ENCODE results near the gene IL1RAPL2. TPM values are rescaled to one million over a fixed set of nuclear protein-coding genes. Genes with fewer than 3 reads are reported as not detected.

The IL1RAPL2 gene
- total and polyA plus RNA-seq, 10 of the 15 experiments (the other 5 are each of a cell fraction or from before 2014, with no cell fraction given) = 0.19 TPM; not detected in 9

- TF ChIP-seq ZBTB4 (CRISPR knock-in tag; IDR thresholded peaks at IDR 0.05) = no peak
- TF ChIP-seq ZNF622 (IDR thresholded peaks at IDR 0.05) = no peak
- TF ChIP-seq MYB (IDR thresholded peaks at IDR 0.05; ENCODE audit: borderline replicate concordance, low read depth, low read length) = no peak
- TF ChIP-seq ZZZ3 (IDR thresholded peaks at IDR 0.05; ENCODE audit: control insufficient read depth, insufficient read length, low read depth) = no peak
- TF ChIP-seq ATF7 (IDR thresholded peaks at IDR 0.05; ENCODE audit: low read depth) = peak; percentile 52
- no peak for TF ChIP-seq JUND (IDR thresholded peaks at IDR 0.05; ENCODE audit: low read depth, low read length)
- no peak for TF ChIP-seq MTA3 (IDR thresholded peaks at IDR 0.05; ENCODE audit: borderline replicate concordance, low read length)
- no peak for TF ChIP-seq PKNOX1 (IDR thresholded peaks at IDR 0.05)
- TF ChIP-seq, protein P1, sequence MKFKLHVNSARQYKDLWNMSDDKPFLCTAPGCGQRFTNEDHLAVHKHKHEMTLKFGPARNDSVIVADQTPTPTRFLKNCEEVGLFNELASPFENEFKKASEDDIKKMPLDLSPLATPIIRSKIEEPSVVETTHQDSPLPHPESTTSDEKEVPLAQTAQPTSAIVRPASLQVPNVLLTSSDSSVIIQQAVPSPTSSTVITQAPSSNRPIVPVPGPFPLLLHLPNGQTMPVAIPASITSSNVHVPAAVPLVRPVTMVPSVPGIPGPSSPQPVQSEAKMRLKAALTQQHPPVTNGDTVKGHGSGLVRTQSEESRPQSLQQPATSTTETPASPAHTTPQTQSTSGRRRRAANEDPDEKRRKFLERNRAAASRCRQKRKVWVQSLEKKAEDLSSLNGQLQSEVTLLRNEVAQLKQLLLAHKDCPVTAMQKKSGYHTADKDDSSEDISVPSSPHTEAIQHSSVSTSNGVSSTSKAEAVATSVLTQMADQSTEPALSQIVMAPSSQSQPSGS (IDR thresholded peaks at IDR 0.05; ENCODE audit: low read length) = no peak
- TF ChIP-seq, protein P2, sequence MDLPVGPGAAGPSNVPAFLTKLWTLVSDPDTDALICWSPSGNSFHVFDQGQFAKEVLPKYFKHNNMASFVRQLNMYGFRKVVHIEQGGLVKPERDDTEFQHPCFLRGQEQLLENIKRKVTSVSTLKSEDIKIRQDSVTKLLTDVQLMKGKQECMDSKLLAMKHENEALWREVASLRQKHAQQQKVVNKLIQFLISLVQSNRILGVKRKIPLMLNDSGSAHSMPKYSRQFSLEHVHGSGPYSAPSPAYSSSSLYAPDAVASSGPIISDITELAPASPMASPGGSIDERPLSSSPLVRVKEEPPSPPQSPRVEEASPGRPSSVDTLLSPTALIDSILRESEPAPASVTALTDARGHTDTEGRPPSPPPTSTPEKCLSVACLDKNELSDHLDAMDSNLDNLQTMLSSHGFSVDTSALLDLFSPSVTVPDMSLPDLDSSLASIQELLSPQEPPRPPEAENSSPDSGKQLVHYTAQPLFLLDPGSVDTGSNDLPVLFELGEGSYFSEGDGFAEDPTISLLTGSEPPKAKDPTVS (IDR thresholded peaks at IDR 0.05; ENCODE audit: low read depth, low read length) = no peak
- TF ChIP-seq USF1 (IDR thresholded peaks at IDR 0.05; ENCODE audit: borderline replicate concordance, extremely low read length, insufficient read depth, low read depth, low read length) = no peak
- no peak for TF ChIP-seq SMC3 (IDR thresholded peaks at IDR 0.05; ENCODE audit: borderline replicate concordance, low read length)
- TF ChIP-seq, protein P3, sequence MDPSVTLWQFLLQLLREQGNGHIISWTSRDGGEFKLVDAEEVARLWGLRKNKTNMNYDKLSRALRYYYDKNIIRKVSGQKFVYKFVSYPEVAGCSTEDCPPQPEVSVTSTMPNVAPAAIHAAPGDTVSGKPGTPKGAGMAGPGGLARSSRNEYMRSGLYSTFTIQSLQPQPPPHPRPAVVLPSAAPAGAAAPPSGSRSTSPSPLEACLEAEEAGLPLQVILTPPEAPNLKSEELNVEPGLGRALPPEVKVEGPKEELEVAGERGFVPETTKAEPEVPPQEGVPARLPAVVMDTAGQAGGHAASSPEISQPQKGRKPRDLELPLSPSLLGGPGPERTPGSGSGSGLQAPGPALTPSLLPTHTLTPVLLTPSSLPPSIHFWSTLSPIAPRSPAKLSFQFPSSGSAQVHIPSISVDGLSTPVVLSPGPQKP (IDR thresholded peaks at IDR 0.05; ENCODE audit: low read depth, low read length) = no peak
- TF ChIP-seq ZNF24 (IDR thresholded peaks at IDR 0.05) = no peak
- TF ChIP-seq GABPA (IDR thresholded peaks at IDR 0.05; ENCODE audit: low read depth) = no peak
These were observed 352.1 kb downstream of the IL1RAPL2 start (continued) for GRCh38 chrX:104918122-104918521.
